NT2/D1 (cell line): ENCODE data around the gene SLC33A1.

Experiments used
- SUZ12 ChIP-seq: IDR thresholded peaks from 2 replicates; pipeline ENCODE4 v1.6.1; 2011; ENCODE audit not compliant: insufficient read length, insufficient read depth; ENCODE audit errors: extremely low read depth
- YY1 ChIP-seq: IDR thresholded peaks from 2 replicates; pipeline ENCODE4 v1.6.1; 2011; ENCODE audit not compliant: insufficient read length, insufficient read depth

DNA sequence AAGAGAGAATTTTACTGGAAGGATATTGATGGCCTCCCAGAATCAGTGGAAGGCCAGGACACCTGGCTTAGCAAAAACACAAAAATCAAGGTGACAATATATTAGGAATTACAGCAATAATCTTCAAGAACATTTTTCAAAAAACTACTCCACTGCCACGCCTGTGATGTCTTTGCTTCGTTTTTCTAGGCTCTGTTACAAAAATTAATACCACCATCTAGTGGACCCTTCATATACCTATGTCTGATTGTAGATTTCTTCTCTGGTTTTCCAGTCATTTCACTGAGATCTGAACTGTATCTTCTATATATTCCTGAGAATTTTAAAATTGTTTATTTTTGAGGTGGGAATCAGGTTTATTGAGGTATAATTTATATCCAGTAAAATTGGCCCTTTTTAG is 5.6 kb upstream of the SLC33A1 start:
- no peak for TF ChIP-seq YY1
- TF ChIP-seq SUZ12: no peak
